Activated CD8-positive, alpha-beta T cell treated with anti-CD3 and anti-CD28 coated beads, Interleukin-2, amount 10 ng/mL, durations not matched to agents 7 days and 5 days (primary cell): Measurements from ENCODE around the gene PPEF2. TPM values are rescaled to one million over a fixed set of nuclear protein-coding genes. Genes with fewer than 3 reads are reported as not detected.
"Not testable (repeated sequence)": the region's sequence is repeated elsewhere in the genome, so short reads cannot be mapped to it uniquely, and the experiment has no call there.

Source experiments
- ATAC-seq: fragments of 150-1000 bp; cut with Tn5 transposase; one replicate; pipeline ENCODE4 v1.10.0; 2021; ENCODE audit warnings: moderate library complexity
- CTCF ChIA-PET: fragments of 350-600 bp; sonication (Branson Sonifier 250); formaldehyde crosslinking; loops from one replicate; lab custom pipeline; 2021; ENCODE audit warnings: antibody characterized with exemption; lab: Charles Lee
- POLR2A ChIA-PET: fragments of 350-600 bp; sonication (Branson Sonifier 250); formaldehyde crosslinking; loops from one replicate; lab custom pipeline; 2021; ENCODE audit warnings: antibody characterized with exemption; lab: Charles Lee
- DNase-seq: peaks from one replicate; pipeline ENCODE4 v3.0.0-alpha.2; 2020
- H3K27ac Mint-ChIP-seq: one replicate; pipeline ENCODE4 v1.8.0; 2021; ENCODE audit warnings: mild to moderate bottlenecking, mixed read lengths
- H3K27me3 Mint-ChIP-seq: one replicate; pipeline ENCODE4 v1.8.0; 2021; ENCODE audit warnings: low read depth, mixed read lengths
- H3K36me3 Mint-ChIP-seq: one replicate; pipeline ENCODE4 v1.8.0; 2021; ENCODE audit warnings: low read depth, mixed read lengths
- H3K4me1 Mint-ChIP-seq: one replicate; pipeline ENCODE4 v1.8.0; 2021; ENCODE audit warnings: low read depth, mixed read lengths
- H3K4me3 Mint-ChIP-seq: one replicate; pipeline ENCODE4 v1.8.0; 2021; ENCODE audit warnings: mild to moderate bottlenecking, mixed read lengths
- H3K9me3 Mint-ChIP-seq: one replicate; pipeline ENCODE4 v1.8.0; 2022; ENCODE audit warnings: mixed read lengths; ENCODE audit not compliant: insufficient read depth
- total RNA-seq, 2 experiments: library from RNA; stranded (reverse); gene quantifications; one replicate each; pipeline ENCODE4 v1.2.3, GENCODE V29; 2021

Gene PPEF2
- total RNA-seq, 2 experiments from 2014 or later = 0.65 TPM; not detected in 1

- Mint-ChIP-seq H3K27ac (no peak overlapping the region), H3K9me3 (no peaks in the 10 kb centered on the region), H3K4me3 (no peak overlapping the region), H3K36me3 (peaks cover 31% of the 10 kb centered on the region), H3K27me3 (no peaks in the 10 kb centered on the region), H3K4me1 (peaks cover 2% of the 10 kb centered on the region)
- ATAC-seq (no peak), DNase-seq (no peak)
- ChIA-PET CTCF (no interaction called here), POLR2A (no interaction called here)
Measured at GRCh38 chr4:75920327-75920726, 18.1 kb upstream of the PPEF2 start.

DNA sequence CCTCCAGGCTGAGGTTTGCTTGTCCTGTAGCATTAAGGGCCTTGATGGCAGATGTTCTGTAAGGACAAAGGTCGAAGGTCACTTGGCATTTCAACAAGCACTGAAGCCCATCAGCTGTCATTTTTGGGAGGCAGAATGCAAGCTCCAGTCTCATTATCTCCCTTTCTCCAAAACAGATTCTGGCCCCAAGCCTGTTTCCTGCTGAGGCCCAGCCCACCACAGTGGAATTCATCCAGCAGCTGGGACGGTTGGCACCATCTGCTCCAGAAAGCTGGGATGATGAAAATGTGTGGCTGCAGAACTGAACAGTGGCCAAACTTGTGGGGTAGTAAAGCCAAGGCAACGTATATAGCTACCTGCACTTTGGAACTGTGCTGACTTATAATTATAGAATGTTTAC, 17.7 kb upstream of the PPEF2 start:
- Mint-ChIP-seq H3K27me3 (no peaks in the 10 kb centered on the region), H3K9me3 (no peaks in the 10 kb centered on the region), H3K4me3 (no peak overlapping the region), H3K4me1 (peaks cover 2% of the 10 kb centered on the region), H3K36me3 (peaks cover 30% of the 10 kb centered on the region), H3K27ac (no peak overlapping the region)
- POLR2A ChIA-PET = no interaction called here
- CTCF ChIA-PET = no interaction called here
- ATAC-seq (no peak), DNase-seq (no peak)

DNA sequence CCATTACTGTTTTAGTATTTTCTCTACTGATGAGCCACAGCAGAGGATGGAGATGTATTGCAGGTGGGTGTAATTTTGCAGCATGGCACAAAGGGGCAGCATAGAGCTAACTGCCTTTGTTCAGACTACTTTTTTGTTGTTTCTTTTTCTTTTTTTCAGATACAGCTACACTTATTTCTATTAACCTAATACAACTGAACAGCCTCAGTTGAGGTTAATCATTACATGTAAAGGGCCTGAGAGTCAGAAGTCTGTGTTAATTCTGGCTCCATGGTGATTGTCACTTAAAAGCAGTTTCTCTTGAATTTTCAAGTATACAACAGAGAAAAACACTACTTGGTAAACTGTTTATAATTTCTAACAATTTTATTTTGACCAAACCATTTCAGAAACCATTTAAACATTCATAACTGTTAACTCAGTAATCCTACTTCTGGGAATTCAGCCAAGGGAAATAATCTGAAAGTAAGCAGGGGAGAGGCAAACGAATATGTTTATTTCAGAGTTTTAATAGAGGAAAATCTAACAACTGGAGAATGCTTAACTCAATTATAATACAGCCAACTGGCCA, 13.9 kb upstream of the PPEF2 start:
- peak; percentile 50 for DNase-seq
- Mint-ChIP-seq H3K4me3 (no peak overlapping the region), H3K27me3 (no peaks in the 10 kb centered on the region), H3K27ac (no peak overlapping the region), H3K9me3 (no peaks in the 10 kb centered on the region), H3K36me3 (peaks cover 19% of the 10 kb centered on the region), H3K4me1 (peaks cover 2% of the 10 kb centered on the region)
- ChIA-PET CTCF (interaction anchor here (0.7 to 9.4 kb wide), 21 partner anchors 9 to 176 kb away, joined by 3 to 57 read pairs (median 4); partner anchors contain the start of genes ART3, NAAA and SDAD1), POLR2A (no interaction called here)
- peak; percentile 76 for ATAC-seq

- CTCF ChIA-PET = interaction anchor here (0.8 to 9.4 kb wide), 2 partner anchors 19 to 83 kb away, joined by 3 to 57 read pairs; no protein-coding TSS in a partner anchor
- H3K9me3 Mint-ChIP-seq = no peaks in the 10 kb centered on the region
- DNase-seq (no peak), ATAC-seq (no peak)
- H3K27ac Mint-ChIP-seq = no peak overlapping the region
- H3K27me3 Mint-ChIP-seq = no peaks in the 10 kb centered on the region
- POLR2A ChIA-PET = no interaction called here
- H3K36me3 Mint-ChIP-seq = peaks cover 18% of the 10 kb centered on the region
- no peak overlapping the region for H3K4me3 Mint-ChIP-seq
- H3K4me1 Mint-ChIP-seq = peaks cover 2% of the 10 kb centered on the region
Measured at GRCh38 chr4:75912968-75913367, 10.7 kb upstream of the PPEF2 start.

GRCh38 chr4:75910831-75911230, 8.6 kb upstream of the PPEF2 start:
- H3K9me3 Mint-ChIP-seq, ATAC-seq, H3K27me3 Mint-ChIP-seq, DNase-seq, H3K27ac Mint-ChIP-seq, H3K4me3 Mint-ChIP-seq, H3K4me1 Mint-ChIP-seq, POLR2A ChIA-PET: not testable (repeated sequence)
- H3K36me3 Mint-ChIP-seq = peaks cover 18% of the 10 kb centered on the region
- CTCF ChIA-PET = interaction anchor here (9.4 kb wide), 1 partner anchor 17 kb away, joined by 57 read pairs; no protein-coding TSS in a partner anchor

- ATAC-seq = no peak
- no peaks in the 10 kb centered on the region for H3K4me1 Mint-ChIP-seq
- no peak for DNase-seq
- no peak overlapping the region for H3K4me3 Mint-ChIP-seq
- H3K9me3 Mint-ChIP-seq = no peaks in the 10 kb centered on the region
- H3K36me3 Mint-ChIP-seq = peaks cover 13% of the 10 kb centered on the region
- no peaks in the 10 kb centered on the region for H3K27me3 Mint-ChIP-seq
- no peak overlapping the region for H3K27ac Mint-ChIP-seq
- POLR2A ChIA-PET = no interaction called here
- CTCF ChIA-PET = interaction anchor here (9.4 kb wide), 1 partner anchor 15 kb away, joined by 57 read pairs; no protein-coding TSS in a partner anchor
Measured at GRCh38 chr4:75909405-75909804, 7.2 kb upstream of the PPEF2 start.

DNA sequence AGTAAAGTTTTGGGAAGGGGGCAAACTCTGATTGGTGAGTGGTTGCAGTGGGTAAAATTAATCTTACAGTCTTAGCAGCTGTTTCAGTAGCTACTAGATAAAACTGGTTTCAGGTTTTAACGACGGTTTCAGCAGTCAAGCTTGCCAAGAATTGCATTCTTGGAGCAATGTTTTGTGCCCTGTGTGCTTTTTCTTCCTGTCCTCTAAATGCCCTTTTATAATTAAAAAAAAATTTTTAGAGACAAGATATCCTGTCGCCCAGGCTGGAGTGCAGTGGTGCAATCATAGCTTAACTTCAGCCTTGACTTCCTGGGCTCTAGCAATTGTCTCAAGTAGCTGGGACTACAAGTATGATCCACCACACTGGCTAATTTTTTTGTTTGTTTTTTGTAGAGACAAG, 6.3 kb upstream of the PPEF2 start:
- H3K4me3 Mint-ChIP-seq = no peak overlapping the region
- ATAC-seq (no peak), DNase-seq (no peak)
- H3K4me1 Mint-ChIP-seq = no peaks in the 10 kb centered on the region
- POLR2A ChIA-PET = no interaction called here
- H3K9me3 Mint-ChIP-seq = no peaks in the 10 kb centered on the region
- H3K27me3 Mint-ChIP-seq = no peaks in the 10 kb centered on the region
- no peak overlapping the region for H3K27ac Mint-ChIP-seq
- peaks cover 9% of the 10 kb centered on the region for H3K36me3 Mint-ChIP-seq
- CTCF ChIA-PET = interaction anchor here (4.3 kb wide), 1 partner anchor 12 kb away, joined by 20 read pairs; no protein-coding TSS in a partner anchor

DNA sequence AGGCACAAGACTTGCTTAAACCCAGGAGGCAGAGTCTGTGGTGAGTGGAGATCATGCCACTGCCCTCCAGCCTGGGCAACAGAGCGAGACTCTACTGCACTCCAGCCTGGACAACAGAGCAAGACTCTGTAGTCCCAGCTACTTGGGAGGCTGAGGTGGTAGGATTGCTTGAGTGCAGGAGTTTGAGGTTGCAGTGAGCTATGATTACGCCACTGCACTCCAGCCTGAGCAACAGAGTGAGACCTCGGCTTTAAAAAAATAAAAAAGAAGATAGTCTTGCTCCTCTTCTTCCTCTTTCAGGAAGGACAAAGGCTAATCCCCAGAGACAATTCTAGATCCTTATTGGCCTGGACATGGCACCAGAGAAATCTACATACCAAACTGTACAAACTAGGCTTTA, 5.7 kb upstream of the PPEF2 start:
- no peak overlapping the region for H3K4me3 Mint-ChIP-seq
- DNase-seq (no peak), ATAC-seq (no peak)
- ChIA-PET POLR2A (no interaction called here), CTCF (interaction anchor here (1.0 to 4.3 kb wide), 3 partner anchors 8 to 88 kb away, joined by 3 to 20 read pairs (median 3); no protein-coding TSS in a partner anchor)
- no peak overlapping the region for H3K27ac Mint-ChIP-seq
- peaks cover 9% of the 10 kb centered on the region for H3K36me3 Mint-ChIP-seq
- no peaks in the 10 kb centered on the region for H3K4me1 Mint-ChIP-seq
- H3K9me3 Mint-ChIP-seq = no peaks in the 10 kb centered on the region
- no peaks in the 10 kb centered on the region for H3K27me3 Mint-ChIP-seq

DNA sequence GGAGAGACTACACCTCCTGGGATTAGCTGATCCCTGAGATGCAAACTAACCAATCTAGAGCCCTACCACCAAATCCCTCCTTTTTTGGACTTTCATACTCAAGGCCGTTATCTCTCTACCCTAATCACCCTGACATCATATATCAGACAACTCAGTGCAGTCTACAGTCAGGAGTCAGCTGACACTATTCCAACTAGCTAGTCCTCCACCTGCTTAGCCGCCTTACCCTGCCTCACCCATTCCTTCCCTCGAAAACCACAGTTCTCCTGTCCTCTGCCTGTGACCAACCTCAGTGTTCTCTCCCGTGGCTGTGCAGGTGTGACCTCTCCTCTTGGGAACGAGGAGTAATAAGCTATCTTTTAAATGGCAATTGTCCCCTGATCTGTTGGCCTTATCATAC, 1.8 kb upstream of the PPEF2 start:
- Mint-ChIP-seq H3K27me3 (peaks cover 13% of the 10 kb centered on the region), H3K36me3 (no peaks in the 10 kb centered on the region), H3K4me3 (no peak overlapping the region), H3K4me1 (no peaks in the 10 kb centered on the region), H3K27ac (no peak overlapping the region), H3K9me3 (no peaks in the 10 kb centered on the region)
- no peak for ATAC-seq
- no peak for DNase-seq
- CTCF ChIA-PET = interaction anchor here (1.2 to 2.0 kb wide), 3 partner anchors 8 to 12 kb away, joined by 3 to 6 read pairs (median 5); no protein-coding TSS in a partner anchor
- POLR2A ChIA-PET = no interaction called here

GRCh38 chr4:75898536-75898935, 3.7 kb downstream of the PPEF2 start:
- no peak for DNase-seq
- H3K9me3 Mint-ChIP-seq = no peaks in the 10 kb centered on the region
- ChIA-PET POLR2A (no interaction called here), CTCF (no interaction called here)
- no peaks in the 10 kb centered on the region for H3K4me1 Mint-ChIP-seq
- no peak overlapping the region for H3K27ac Mint-ChIP-seq
- ATAC-seq = no peak
- H3K27me3 Mint-ChIP-seq = peaks cover 17% of the 10 kb centered on the region
- H3K36me3 Mint-ChIP-seq = no peaks in the 10 kb centered on the region
- no peak overlapping the region for H3K4me3 Mint-ChIP-seq

DNA sequence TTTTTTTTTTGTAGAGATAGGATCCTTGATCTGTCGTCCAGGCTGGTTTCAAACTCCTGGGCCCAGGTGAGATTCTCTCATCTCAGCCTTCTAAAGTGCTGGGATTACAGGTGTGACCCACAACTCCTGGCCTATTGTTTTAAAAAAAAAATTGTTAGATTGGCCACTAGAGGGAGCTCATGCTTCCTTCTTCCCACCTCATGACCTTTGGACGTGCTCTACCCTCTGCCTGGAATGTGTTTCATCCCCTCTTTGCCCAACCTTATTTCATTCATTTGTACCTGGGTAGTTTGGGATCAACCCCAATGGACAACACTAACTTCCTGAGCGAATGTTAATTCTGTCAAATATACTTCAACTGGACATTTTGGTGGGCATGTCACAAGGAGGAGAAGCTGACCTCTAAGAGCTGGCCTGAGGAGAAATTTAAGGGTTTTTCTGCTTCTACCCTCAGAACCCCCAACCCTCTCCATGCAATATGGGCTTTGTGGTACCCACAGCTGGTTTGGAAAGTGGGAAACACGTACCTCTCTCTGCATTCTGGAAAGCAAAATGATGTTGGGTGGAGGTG, 6.4 kb downstream of the PPEF2 start:
- no peak overlapping the region for H3K27ac Mint-ChIP-seq
- DNase-seq (peak; percentile 24), ATAC-seq (peak; percentile 76)
- H3K27me3 Mint-ChIP-seq = peaks cover 10% of the 10 kb centered on the region
- no peaks in the 10 kb centered on the region for H3K9me3 Mint-ChIP-seq
- ChIA-PET CTCF (interaction anchor here (0.7 to 4.7 kb wide), 25 partner anchors 8 to 1284 kb away, joined by 3 to 57 read pairs (median 4); partner anchors contain the start of genes CXCL10, ODAPH and SDAD1), POLR2A (no interaction called here)
- H3K36me3 Mint-ChIP-seq = no peaks in the 10 kb centered on the region
- no peaks in the 10 kb centered on the region for H3K4me1 Mint-ChIP-seq
- no peak overlapping the region for H3K4me3 Mint-ChIP-seq

GRCh38 chr4:75892508-75892907, 9.7 kb downstream of the PPEF2 start:
- Mint-ChIP-seq H3K36me3 (no peaks in the 10 kb centered on the region), H3K9me3 (no peaks in the 10 kb centered on the region), H3K4me1 (no peaks in the 10 kb centered on the region), H3K27ac (no peak overlapping the region), H3K4me3 (no peak overlapping the region), H3K27me3 (peaks cover 3% of the 10 kb centered on the region)
- ChIA-PET POLR2A (no interaction called here), CTCF (interaction anchor here (4.7 kb wide), 1 partner anchor 21 kb away, joined by 57 read pairs; no protein-coding TSS in a partner anchor)
- no peak for DNase-seq
- peak; percentile 65 for ATAC-seq
